Measurements from ENCODE around the gene PAPOLB.
"Not testable (repeated sequence)": the region's sequence is repeated elsewhere in the genome, so short reads cannot be mapped to it uniquely, and the experiment has no call there.

PAPOLB gene

DNA sequence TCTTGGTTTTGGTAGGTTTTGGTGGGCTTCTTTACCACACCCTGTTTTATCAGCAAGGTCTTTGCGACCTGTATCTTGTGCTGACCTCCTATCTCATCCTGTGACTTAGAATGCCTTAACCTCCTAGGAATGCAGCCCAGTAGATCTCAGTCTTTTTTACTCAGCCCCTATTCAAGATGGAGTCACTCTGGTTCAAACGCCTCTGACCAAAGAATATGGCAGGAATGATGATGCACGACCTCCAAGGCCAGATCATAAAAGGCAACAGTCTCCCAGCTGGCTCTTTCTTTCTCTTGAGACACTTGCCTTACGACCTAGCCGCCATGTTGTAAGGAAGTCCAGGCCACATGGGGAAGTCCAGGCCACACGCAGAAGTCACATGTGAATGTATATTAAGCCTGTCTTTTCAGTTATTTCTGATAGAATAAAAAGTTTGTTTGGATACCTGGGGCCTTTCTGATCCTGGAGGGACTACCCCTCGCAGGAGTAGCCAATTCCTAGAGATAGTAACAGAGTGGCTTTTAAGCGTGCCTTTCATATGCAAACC lies 32.2 kb upstream of the PAPOLB start:
- no peak for DNase-seq (ENCODE audit: low read depth)
- TF ChIP-seq, protein P1, sequence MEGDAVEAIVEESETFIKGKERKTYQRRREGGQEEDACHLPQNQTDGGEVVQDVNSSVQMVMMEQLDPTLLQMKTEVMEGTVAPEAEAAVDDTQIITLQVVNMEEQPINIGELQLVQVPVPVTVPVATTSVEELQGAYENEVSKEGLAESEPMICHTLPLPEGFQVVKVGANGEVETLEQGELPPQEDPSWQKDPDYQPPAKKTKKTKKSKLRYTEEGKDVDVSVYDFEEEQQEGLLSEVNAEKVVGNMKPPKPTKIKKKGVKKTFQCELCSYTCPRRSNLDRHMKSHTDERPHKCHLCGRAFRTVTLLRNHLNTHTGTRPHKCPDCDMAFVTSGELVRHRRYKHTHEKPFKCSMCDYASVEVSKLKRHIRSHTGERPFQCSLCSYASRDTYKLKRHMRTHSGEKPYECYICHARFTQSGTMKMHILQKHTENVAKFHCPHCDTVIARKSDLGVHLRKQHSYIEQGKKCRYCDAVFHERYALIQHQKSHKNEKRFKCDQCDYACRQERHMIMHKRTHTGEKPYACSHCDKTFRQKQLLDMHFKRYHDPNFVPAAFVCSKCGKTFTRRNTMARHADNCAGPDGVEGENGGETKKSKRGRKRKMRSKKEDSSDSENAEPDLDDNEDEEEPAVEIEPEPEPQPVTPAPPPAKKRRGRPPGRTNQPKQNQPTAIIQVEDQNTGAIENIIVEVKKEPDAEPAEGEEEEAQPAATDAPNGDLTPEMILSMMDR (IDR thresholded peaks at IDR 0.05; ENCODE audit: low read depth, low read length, missing control alignments): no peak
- H3K4me3 ChIP-seq (ENCODE audit: low read depth, low read length): no peak overlapping the region

DNA sequence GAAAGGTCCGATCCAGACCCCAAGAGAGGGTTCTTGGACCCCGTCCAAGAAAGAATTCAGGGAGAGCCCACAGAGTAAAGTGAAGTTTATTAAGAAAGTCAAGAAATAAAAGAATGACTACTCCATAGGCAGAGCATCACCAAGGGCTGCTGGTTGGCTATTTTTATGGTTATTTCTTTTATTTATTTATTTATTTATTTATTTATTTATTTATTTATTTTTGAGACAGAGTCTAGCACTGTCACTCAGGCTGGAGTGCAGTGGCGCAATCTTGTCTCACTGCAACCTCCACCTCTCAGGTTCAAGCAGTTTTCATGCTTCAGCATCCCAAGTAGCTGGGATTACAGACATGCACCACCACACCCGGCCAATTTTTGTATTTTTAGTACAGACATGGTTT lies 31.4 kb upstream of the PAPOLB start:
- not testable (repeated sequence) for DNase-seq (ENCODE audit: low read depth)

DNA sequence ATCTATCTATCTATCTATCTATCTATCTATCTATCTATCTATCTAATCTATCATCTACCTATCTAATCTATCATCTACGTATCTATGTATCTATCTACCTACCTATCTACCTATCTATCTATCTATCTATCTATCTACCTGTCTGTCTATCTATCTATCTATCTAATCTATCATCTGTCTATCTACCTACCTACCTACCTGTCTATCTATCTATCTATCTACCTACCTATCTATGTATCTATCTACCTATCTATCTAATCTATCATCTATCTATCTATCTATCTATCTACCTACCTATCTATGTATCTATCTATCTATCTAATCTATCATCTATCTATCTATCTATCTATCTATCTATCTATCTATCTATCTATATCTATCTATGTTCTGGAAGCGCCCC lies 29.7 kb upstream of the PAPOLB start:
- DNase-seq (ENCODE audit: low read depth): not testable (repeated sequence)

More for the DNA sequence above, 31.4 kb upstream of the PAPOLB start:
- H3K4me3 ChIP-seq (ENCODE audit: low read depth, low read length): not testable (repeated sequence)

DNA sequence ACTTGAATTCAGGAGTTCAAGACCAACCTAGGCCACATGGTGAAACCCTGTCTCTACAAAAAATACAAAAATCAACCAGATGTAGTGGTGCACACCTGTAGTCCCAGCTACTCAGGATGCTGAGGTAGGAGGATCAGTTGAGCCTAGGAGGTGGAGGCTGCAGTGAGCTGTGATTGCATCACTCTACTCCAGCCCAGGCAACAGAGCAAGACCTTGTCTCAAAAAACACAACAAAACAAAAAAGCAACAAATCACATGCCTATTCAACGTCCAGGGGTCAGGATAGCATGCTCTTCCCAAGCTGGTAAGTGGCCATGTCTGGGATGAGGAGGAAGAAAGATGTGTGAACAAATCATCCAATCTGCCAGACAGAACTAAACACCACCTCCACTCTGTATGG lies 27.9 kb upstream of the PAPOLB start:
- DNase-seq (ENCODE audit: low read depth): no peak
- no peak overlapping the region for H3K4me3 ChIP-seq (ENCODE audit: low read depth, low read length)
- TF ChIP-seq, protein P1 (IDR thresholded peaks at IDR 0.05; ENCODE audit: low read depth, low read length, missing control alignments): no peak

More for the DNA sequence above, 29.7 kb upstream of the PAPOLB start:
- H3K4me3 ChIP-seq (ENCODE audit: low read depth, low read length): not testable (repeated sequence)

DNA sequence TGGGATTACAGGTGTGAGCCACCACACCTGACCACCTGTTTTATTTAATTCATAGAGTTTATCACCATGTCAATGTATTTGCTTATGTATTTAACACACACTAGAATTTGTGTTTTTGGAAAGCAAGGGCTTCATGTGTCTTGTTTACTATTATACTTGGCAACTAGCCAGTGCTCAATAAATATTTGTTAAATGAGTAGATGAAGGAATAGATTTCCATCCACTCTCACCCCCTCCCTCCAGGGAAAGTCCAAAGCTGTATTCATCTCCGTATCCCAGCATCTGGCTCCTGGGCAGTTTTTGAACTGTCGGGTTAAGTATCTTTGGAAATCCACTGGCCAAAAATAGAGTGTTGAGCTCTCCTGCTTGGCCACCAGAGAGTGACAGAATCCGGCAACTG lies 26.3 kb upstream of the PAPOLB start:
- DNase-seq (ENCODE audit: low read depth): no peak
- no peak overlapping the region for H3K4me3 ChIP-seq (ENCODE audit: low read depth, low read length)
- TF ChIP-seq, protein P1 (IDR thresholded peaks at IDR 0.05; ENCODE audit: low read depth, low read length, missing control alignments): no peak

DNA sequence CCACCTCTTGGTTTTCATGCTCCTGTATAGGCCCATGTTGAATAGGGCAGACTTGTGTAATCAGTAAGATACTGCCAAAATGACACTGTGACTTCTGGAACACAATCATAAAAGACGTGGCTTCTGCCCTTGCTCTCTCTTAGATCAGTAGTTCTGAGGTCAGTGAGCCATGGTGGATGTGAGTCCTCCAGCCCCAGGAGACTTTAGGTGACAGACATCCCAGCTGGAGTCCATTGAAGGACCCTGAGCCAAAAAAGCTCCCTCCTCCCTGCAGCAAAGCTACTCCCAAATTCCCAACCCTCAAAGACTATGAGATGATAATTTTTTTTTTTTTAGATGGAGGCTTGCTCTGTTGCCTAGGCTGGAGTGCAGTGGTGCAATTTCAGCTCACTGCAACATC lies 24.8 kb upstream of the PAPOLB start:
- TF ChIP-seq, protein P1 (IDR thresholded peaks at IDR 0.05; ENCODE audit: low read depth, low read length, missing control alignments): no peak
- no peak overlapping the region for H3K4me3 ChIP-seq (ENCODE audit: low read depth, low read length)
- no peak for DNase-seq (ENCODE audit: low read depth)

DNA sequence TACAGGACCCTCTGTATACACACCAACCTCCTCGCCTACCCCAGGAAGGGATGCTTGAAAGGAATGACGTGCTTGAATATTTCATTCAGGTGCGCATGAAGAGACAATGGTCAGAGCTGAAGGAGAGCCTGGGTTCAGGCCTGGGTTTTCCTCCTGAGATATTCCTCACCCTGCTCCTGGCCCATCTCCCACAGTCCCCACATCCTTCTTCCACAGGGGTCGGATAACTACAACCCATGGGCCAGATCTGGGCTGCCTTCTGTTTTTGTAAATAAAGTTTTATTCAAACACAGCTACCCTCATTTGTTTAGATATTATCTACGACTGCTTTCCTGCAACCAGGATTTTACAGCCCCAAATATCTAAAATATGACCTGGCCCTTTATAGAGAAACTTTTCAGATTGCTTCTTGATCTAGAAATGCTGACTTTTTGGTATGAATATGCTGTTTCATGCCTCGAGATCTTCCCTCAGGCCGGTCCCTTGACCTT lies 23.5 kb upstream of the PAPOLB start:
- TF ChIP-seq, protein P1 (IDR thresholded peaks at IDR 0.05; ENCODE audit: low read depth, low read length, missing control alignments): no peak
- DNase-seq (ENCODE audit: low read depth): no peak
- H3K4me3 ChIP-seq (ENCODE audit: low read depth, low read length): no peak overlapping the region

DNA sequence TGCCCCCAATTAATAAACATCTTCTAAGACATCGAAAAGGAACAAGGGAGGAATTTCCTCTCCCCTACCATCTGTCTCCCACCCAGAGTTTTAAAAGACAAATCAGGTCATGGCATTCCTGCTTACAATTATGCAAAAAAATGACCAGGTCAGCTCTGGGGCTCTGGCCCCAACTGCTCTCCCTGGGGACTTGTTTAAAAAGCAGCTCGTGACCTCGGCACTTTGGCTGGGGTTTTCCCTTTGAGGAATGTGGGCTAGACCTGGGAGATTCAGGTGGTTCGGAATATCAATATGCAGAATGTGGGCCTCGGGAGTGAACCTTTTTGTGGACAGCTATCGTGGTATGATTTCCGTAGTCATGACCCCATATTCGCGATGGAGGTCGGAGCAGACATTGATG lies 22.3 kb upstream of the PAPOLB start:
- TF ChIP-seq, protein P1 (IDR thresholded peaks at IDR 0.05; ENCODE audit: low read depth, low read length, missing control alignments): no peak
- no peak overlapping the region for H3K4me3 ChIP-seq (ENCODE audit: low read depth, low read length)
- DNase-seq (ENCODE audit: low read depth): no peak

Measured in GM12864 (cell line).